ENCODE data around the gene HEXD.
"Not testable (repeated sequence)": the region's sequence is repeated elsewhere in the genome, so short reads cannot be mapped to it uniquely, and the experiment has no call there.

The HEXD gene

DNA sequence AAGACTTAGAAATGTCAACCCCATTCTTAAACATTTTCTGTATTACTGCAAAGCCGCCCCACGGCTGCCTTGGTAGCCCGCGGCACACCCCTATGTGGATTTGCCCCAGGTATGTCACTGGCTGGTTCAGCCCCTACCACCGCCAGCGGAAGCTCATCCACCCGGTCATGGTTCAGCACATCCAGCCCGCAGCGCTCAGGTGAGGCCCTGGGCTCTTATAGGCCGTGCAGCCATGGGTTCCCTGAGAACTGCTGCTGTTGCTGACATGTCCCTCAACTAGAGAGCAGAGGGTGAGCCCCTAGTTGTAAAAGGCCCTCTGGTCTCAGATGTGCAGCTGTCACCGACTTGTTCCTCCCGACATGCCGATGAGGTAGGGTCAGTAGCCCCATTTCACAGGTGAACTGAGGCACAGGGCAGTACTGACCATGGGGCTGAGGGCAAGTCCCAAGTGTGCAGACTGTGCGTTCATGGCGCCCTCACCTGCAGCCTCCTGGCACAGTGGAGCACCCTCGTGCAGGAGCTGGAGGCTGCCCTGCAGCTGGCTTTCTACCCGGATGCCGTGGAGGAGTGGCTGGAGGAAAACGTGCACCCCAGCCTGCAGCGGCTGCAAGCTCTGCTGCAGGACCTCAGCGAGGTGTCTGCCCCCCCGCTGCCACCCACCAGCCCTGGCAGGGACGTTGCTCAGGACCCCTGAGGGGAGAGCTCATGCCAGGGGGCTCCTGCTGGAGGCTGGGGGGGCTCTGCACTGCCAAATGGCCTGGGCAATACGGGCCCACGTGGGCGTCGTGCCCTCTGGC lies 23.7 kb downstream of the HEXD start:
- no peak for DNase-seq (ENCODE audit: low read depth)

DNA sequence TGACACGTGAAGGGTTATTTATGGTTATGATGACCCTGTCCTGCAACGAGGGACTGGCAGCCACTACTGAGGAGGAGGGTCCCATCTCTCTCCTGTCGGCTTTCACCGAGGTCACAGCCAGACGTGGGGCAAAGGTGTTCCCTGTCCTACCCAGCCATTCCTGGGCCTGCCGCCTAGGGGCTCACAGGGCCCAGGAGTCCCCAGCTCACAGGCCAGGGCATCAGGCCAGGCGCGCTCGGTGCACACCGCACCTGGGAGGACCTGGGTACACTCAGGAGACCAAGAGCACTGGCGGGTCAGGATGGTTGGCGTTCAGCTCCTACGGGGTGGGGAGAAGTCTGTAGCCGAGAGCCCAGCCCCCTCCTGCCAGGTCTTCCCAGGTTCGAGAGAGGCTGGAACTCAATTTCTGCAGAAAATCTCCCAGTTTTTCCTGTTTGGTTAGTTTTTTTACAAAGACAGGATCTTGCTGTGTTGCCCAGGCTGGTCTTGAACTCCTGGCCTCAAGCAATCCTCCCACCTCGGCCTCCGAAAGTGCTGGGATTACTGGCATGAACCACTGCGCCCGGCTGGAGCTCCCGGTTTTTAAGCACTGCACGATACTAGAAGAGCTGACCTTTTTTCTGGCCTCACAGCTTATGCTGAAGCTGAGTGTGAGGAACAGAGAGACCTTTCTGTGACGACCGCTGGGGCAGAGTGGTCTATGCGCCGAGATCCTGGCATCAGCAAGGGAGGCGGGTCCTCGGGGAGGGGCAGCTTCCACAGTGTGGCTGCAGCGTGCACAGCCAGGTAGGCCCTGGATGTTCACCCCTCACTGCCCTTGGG lies 24.7 kb downstream of the HEXD start:
- DNase-seq (ENCODE audit: low read depth): no peak

DNA sequence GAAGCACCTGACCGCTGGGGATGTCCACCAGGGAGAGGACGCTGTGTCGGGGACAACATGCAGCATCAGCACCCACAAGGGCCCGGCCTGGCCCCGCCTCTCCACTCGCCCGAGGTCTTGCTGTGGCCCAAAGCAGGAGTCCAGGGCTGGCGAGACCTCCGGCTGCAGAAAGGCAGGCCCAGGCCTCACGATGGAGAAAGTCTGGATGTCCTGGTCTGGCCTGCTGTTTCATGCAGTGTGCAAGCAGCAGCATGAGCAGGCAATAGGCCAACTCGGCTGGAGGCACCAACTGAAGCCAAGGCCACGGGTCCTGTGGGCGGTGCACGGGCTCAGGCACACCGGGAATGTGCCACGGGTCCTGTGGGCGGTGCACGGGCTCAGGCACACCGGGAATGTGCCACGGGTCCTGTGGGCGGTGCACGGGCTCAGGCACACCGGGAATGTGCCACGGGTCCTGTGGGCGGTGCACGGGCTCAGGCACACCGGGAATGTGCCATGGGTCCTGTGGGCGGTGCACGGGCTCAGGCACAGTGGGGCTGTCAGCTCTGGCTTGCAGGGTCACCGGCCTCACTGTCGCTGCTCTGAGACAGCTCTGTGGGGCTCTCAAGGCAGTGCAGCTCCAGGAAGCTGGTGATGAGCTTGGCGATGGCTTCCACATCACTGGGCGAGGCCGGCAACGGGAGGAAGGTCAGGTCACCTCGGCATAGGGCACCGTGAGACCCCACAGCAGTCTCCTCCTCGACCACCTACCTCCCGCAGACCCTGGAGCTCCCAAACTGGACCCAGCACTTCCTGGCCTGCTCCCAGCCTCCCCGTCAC lies 25.5 kb downstream of the HEXD start:
- DNase-seq (ENCODE audit: low read depth): no peak

DNA sequence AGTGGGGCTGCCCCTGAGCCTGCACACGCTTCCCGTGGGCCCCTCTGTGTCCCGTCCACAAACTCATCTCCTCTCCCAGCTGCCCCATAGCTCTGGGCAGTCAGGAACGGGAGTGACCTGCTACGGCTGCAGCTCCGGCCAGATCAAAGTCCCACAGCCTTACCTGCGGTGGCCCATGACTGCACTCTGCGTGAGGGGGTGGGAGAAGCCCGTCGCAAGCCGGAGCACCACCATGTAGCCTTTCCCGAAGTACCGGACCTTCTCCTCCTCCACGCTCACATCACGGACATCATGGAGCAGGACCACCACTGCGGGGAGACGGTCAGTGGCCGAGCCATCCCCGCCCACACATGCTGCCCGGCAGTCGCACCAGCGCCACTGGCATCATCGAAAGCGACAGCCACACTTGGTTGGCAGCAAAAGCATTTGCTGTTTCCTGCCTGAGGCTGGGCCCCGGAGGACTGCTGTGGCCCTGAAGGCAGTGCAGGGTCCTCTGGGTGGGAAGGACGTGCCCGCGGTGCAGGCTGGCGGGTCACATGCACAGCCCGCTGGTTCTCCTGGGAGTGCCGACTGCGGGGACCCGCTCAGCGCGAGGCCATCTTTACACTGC lies 26.2 kb downstream of the HEXD start:
- DNase-seq (ENCODE audit: low read depth): no peak

DNA sequence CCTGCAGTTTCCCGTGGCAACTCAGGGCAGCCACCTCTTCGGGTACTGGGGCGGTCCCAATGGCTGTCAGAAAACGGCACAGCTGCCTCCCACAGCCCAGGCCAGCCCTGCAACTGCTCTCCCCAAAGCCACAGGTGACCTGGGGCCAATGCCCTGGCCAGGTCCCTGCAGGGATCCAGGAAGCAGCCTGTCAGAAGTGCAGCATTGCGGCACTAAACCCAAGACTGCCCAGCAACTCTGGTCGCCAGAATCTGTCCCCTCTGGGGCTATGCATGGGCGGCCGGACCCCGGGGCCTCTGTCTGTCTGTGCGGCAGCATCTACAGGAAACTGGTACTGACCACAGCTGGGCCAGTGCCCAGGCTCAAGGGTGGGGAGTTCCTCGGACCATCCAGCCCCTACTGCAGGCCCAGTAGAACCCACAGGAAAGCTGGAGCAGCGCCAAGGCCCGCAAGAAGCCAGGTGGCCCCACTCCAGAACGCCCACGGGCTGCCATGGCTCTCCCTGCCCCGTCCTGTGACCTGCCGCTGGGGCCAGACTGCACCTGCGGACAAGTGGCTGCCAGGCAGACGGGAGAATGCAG lies 26.9 kb downstream of the HEXD start:
- no peak for DNase-seq (ENCODE audit: low read depth)

DNA sequence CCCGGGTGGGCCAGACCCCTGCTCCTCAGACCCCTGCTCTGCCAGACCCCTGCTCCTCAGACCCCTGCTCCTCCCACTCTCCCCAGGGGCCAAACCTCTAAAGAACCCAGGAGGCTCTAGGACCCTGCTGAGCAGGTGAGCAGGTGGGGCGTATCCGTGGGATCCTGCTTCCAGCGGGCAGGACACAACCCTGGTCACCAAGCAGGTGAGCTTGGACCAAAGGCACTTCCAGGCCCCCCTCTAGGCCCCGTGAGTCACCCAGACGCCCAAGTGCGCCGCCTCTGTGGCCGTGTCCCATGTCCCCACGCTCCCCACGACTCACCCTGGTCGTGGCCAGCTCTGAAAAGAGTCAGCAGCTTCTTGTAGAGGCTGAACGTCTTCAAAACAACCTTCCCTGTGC lies 27.4 kb downstream of the HEXD start:
- no peak for DNase-seq (ENCODE audit: low read depth)

DNA sequence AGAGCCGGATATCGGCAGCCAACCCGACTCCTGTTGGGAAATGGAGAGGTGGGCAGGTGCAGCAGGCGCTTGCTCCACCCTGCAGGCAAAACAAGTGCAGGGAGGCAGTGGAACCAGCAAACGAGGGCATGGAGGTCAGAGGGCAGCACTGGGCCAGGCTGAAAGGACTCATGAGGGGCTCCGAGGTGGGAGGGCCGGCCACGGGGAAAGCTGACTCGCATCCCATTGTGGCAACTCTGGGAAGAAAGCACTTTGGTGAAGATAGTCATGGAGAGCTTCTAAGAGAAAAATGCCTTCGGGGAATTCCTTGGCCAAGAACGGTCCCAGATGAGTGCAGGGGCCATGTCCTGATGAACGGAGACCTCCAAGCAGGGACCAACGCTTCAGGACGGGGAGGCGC lies 28.0 kb downstream of the HEXD start:
- DNase-seq (ENCODE audit: low read depth): no peak

DNA sequence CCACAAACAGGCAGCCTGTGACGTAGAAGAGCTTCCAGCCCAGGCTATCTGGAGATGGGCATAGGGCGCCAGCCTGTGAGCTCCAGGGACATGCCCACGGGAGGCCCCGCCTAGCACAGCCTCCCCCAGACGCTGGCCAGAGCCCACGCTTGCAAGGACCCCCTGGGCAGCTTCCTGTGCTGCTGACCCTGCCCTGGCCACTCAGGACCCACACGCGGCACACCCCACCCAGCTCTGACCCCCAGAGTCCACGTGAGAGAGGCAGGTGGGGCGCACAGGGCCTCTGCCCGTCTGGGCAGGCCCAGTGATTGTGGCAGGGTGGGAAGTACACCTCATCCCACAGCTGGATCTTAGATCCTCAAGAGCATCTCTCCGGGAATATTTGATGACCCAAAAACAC lies 28.5 kb downstream of the HEXD start:
- DNase-seq (ENCODE audit: low read depth): no peak

DNA sequence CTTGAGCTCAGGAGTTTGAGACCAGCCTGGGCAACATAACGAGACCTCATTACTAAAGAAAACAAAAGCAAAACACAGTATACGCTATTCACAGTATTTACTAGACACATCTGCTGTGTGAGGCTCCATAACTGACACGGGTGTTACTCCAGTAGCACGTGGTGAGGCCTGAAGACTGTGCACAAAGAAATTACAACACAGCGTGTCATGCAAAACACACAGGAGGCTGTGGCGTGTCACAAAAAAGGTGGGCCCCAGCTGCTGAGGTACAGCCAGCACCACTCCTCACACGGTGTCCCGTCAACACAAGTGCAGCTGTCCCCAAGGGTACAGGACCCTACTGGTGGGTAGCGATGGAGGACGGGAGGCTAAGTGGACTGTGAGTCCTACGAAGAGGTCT lies 29.7 kb downstream of the HEXD start:
- no peak for DNase-seq (ENCODE audit: low read depth)

DNA sequence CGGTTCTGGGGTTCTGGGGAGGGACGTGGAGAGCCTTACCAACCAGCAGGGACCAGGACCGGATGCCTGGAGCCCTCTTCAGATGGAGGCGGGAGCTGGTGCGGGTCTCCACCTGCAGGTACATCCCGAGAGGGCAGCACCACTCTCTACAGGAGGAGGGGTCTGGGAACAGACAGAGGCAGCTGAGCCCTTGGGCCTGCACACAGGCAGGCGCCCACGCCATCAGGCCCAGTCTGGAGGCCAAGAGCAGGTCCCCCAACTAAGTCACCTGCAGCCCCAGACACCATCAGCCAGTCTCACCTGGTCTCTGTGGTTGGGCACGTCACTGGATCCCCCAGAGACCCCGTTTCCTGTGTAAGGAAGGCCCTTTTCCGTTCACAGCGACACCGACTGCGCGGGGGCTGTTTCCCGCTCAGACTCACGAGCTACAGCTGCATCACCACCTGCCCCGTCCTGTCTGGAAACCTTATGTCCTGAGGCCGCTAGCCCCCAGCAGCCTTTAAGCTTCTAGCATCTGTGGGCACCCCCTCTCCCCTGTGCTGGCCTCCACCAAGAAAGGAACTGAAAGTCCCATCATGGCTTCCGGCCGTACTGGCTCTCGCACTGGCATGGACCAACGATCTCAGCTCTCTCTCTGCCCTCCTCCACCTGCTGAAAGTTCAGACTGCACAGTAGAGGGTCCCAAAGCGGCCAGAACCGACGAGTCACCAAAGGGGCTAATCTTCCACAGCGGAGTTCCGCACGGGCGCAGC lies 31.2 kb downstream of the HEXD start:
- peak; percentile 41 for DNase-seq (ENCODE audit: low read depth)

DNA sequence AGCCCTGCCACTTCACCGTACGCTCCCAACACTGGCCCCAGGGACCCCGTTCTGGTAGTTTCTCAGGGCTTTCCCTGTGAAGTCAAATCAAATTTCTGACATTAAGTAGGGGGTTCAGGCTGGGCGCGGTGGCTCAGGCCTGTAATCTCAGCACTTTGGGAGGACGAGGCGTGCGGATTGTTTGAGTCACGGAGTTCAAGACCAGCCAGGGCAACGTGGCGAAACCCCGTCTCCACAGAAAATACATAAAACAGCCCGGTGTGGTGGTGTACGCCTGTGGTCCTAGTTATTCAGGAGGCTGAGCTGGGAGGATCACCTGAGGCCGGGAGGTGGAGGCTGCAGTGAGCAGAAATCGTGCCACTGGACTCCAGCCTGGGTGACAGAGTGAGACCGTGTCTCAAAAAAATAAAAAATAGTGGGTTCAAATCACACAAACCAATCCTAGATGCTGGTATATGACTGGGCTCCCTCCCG lies 31.8 kb downstream of the HEXD start:
- peak; percentile 32 for DNase-seq (ENCODE audit: low read depth)

DNA sequence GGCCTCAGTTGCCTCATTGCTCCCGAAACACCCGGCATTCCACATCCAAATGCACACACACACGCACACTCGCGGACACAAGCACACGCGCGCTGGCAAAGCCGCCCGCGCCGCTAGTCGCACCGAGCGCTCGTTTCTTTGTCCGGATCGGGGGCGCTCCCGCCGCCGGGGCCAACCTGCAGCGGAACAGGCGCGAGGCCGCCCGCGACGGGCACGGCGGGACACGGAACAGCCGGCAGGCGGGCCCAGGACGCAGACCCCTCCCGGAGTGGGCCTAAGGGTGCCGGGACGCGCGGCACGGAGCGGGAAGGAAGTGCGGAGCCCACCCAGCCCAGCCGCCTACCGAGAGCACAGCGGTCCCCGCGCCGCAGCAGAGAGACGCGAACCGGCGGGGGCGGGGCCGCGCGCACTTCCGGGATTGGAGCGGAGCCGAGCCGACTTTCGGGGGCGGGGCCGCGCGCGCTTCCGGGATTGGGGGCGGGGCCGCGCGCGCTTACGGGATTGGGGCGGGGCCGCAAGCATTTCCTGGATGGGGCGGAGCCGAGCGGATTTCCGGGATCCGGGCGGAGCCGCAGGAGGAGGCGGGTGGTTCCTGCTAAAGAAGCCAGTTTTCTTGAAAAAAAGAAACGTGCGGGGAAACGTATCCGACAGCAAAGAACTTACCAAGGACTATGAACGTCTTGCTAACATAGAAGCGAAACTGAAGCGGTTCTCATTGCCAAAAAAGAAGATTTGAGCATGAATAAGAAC lies 32.4 kb downstream of the HEXD start, which contains the start of gene CYBC1:
CYBC1 (minus strand) TSS at position 396 of the 750 bp plus-strand sequence. CDS start 1,498 bp downstream, outside the sequence.
- DNase-seq (ENCODE audit: low read depth): peak; percentile 93

DNA sequence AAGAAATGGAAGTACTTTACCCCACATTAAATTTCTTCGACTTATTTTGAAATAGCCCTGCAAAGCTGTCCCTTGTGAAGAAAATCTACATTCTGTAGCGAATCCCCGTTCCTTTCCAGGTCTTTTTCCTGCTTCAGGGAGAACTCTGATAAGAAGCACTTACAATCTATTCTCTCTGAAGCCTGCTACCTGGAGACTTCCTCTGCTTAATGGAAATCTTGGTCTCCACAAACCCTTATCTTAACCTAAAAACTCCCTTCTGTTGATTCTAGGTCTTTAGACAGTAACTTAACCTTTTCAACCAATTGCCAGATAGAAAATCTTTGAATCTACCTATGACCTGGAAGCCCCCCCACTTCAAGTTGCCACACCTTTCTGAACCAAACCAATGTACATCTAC lies 34.0 kb downstream of the HEXD start:
- DNase-seq (ENCODE audit: low read depth): no peak

DNA sequence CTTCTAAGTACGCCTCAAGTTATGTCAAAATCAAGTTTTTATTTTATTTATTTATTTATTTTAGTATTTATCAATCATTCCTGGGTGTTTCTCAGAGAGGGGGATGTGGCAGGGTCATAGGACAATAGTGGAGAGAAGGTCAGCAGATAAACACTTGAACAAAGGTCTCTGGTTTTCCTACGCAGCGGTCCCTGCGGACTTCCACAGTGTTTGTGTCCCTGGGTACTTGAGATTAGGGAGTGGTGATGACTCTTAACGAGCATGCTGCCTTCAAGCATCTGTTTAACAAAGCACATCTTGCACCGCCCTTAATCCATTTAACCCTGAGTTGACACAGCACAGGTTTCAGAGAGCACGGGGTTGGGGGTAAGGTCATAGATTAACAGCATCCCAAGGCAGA lies 35.0 kb downstream of the HEXD start:
- DNase-seq (ENCODE audit: low read depth): not testable (repeated sequence)

DNA sequence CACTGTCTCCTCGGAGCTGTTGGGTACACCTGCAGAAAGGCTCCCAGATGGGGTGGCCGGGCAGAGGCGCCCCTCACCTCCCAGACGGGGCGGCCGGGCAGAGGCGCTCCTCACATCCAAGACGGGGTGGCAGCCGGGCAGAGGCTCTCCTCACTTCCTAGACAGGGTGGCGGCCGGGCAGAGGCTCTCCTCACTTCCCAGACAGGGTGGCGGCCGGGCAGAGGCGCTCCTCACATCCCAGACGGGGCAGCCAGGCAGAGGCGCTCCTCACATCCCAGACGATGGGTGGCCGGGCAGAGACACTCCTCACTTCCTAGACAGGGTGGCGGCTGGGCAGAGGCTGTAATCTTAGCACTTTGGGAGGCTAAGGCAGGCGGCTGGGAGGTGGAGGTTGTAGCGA lies 35.6 kb downstream of the HEXD start:
- not testable (repeated sequence) for DNase-seq (ENCODE audit: low read depth)

DNA sequence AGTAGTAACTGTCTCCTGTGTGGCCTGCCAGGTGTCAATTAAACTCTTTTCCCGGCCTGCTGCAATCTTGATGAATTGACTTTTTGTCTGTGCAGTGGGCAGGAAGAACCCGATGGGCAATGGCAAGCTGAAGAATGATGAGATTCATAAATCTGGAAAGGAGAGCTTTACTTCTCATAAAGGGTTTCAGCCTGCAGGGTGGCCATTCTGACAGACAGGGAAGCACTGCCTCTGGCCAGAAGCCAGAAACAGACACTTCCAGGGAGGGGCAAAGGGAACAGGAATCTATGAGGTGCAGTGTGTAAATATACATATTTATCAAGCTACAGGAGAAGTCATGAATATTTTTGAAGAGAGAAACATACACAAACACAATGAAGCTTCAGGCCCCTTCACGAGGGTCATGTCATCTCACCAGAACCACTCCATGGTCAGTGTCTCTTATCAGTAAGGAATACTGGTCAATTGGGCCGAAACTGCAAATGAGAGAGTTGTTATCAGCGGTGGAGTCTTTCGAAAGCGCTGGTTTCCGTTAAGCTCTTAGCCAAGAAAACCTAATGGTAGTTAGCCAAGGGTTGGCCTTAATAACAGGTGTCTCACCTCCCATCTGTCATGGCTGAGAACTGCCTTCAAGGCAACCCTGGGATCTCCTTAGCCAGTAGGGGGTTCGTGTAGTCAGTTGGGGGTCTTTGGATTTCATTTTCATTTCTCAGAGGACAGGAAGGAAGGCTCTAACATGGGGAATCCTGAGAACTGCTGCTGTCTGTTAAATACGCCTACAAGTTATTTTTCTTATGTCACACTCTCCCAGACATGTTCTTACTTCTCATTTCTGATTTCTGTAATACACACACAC lies 39.2 kb downstream of the HEXD start:
- DNase-seq (ENCODE audit: low read depth): no peak

DNA sequence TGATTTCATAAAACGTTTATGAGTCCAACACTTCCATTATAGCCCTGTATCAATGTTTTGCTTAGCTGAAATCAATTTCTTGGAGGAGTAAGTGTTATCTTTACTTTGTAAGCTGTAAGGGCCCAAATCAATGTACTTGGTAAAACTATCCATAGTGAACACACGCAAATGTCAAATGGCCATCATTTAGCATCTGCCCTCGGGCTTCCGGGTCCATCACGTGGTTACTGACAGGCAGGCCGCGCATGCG lies 39.7 kb downstream of the HEXD start:
- no peak for DNase-seq (ENCODE audit: low read depth)

DNA sequence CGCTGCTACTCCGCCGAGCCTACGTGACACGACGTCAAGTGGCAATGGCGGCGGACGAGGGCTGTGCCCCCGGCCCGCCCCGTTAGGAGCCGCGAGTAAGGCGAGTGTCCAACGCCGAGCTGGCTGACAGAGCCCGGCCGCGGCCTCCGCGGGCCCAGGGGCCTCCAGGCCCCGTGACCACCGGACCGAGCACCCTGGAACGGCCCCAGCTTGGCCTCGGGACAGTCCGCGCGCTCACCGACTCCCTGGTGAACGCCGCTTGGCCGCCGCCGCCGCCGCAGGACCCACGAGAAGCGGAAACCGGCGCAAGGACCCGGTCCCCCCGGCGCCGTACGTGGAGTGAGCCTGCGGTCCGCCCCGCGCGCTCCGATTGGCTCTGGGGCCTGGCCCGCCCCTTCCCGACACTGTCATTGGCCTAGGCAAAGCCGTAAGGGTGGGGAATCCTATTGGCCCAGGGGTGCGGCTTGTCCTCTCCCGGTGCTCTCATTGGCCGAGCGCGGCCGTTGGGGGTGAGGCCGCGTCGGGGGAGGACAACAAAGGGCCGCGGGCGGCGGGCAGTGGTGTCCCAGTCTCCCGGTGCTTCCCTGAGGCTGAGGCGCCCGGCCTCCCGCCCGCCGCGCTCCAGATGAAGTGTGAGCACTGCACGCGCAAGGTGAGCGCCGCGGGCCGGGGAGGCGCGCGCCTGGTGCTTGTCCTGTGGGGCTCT lies 40.2 kb downstream of the HEXD start, which contains the start of gene NARF:
NARF (plus strand) TSS at position 563 of the 706 bp plus-strand sequence; CDS start at position 626, 63 bp downstream.
- DNase-seq (ENCODE audit: low read depth): peak; percentile 93

All from activated T-cell treated with anti-CD3 and anti-CD28 coated beads for 24 hours (primary cell).